ENCODE results near the gene CLECL1. TPM values are rescaled to one million over a fixed set of nuclear protein-coding genes. Genes with fewer than 3 reads are reported as not detected.

The CLECL1 gene
- not detected for total RNA-seq (2021; ENCODE audit: unreplicated experiment)
- polyA plus RNA-seq (2012): not detected in 2 replicates
- Bru-seq, nascent RNA: not detected
- BruChase-seq, experiment 1, labeled RNA remaining after a 6-hour chase: not detected
- BruChase-seq, experiment 2, labeled RNA remaining after a 2-hour chase: not detected
- long read RNA-seq: 0 reads

- no TSS peak for BruUV-seq (replicated peaks)
- intact Hi-C loops (cut with micrococcal nuclease): no loop called here
- Histone ChIP-seq H3K27me3 (ENCODE audit: insufficient read depth, low read length) (peaks cover 45% of the 10 kb centered on the region), H3K9me3 (ENCODE audit: control insufficient read depth in 1 of 2, insufficient read depth in 1 of 2, low read depth in 1 of 2, low read length in 2 of 2) (no peaks in the 10 kb centered on the region), H3K4me3 (replicated peaks in 1 of 2; ENCODE audit: low read depth in 1 of 2, low read length in 2 of 2) (no peak within 1 kb of the TSS), H2AFZ (ENCODE audit: low read depth, low read length, poor library complexity, severe bottlenecking) (no peak within 1 kb of the TSS), H3K36me3 (ENCODE audit: control insufficient read depth in 1 of 2, insufficient read depth in 2 of 2, low read length in 2 of 2) (no peaks in the 10 kb centered on the region), H3K9ac (ENCODE audit: low read length) (no peak within 1 kb of the TSS), H3K4me2 (ENCODE audit: low read length) (no peak within 1 kb of the TSS), H3K9me2 (ENCODE audit: insufficient read depth) (no peaks in the 10 kb centered on the region), H3K27ac (ENCODE audit: low read depth, low read length) (no peak within 1 kb of the TSS), H4K20me1 (ENCODE audit: insufficient read depth) (no peaks in the 10 kb centered on the region), H3K79me2 (ENCODE audit: insufficient read depth, low read length) (no peaks in the 10 kb centered on the region), H3K4me1 (ENCODE audit: control insufficient read depth in 1 of 2, insufficient read depth in 2 of 2, low read length in 2 of 2) (no peaks in the 10 kb centered on the region)
- POLR2A ChIA-PET: no interaction called here
- CTCF ChIA-PET: interaction anchor here (2.2 kb wide), 1 partner anchor 10 kb away, joined by 14 read pairs; no protein-coding TSS in a partner anchor
- no peak for ATAC-seq
- RAD21 ChIA-PET (ENCODE audit: low non-redundant PET in 1 of 2, low total read pairs in 2 of 2, uncharacterized antibody in 2 of 2, unreplicated experiment in 2 of 2): no interaction called here
- no peak for DNase-seq (ENCODE audit: low read depth, low spot score)
- no peak for TF ChIP-seq SIN3A (IDR thresholded peaks at IDR 0.05; ENCODE audit: low read depth)
- no peak for TF ChIP-seq CTCF (IDR thresholded peaks at IDR 0.05 in 2 of 3, conservative IDR thresholded peaks at IDR 0.05 in 1 of 3; ENCODE audit: borderline replicate concordance in 1 of 3, insufficient read depth in 1 of 3, low read depth in 2 of 3, low read length in 2 of 3)
- no peak for TF ChIP-seq EZH2phosphoT487 (IDR thresholded peaks at IDR 0.05; ENCODE audit: borderline replicate concordance)
- no peak for TF ChIP-seq ELF1 (IDR thresholded peaks at IDR 0.05; ENCODE audit: borderline replicate concordance, low read depth)
- no peak for TF ChIP-seq POLR2A (IDR thresholded peaks at IDR 0.05; ENCODE audit: borderline replicate concordance, extremely low read depth, insufficient read depth, insufficient read length)
- TF ChIP-seq MAX (IDR thresholded peaks at IDR 0.05): no peak
- TF ChIP-seq YY1 (IDR thresholded peaks at IDR 0.05; ENCODE audit: extremely low read depth, insufficient replicate concordance, low read depth, low read length): no peak
- no peak for TF ChIP-seq CBX3 (IDR thresholded peaks at IDR 0.05; ENCODE audit: low read depth)
- no peak for TF ChIP-seq EZH2 (IDR thresholded peaks at IDR 0.05)
- no peak for TF ChIP-seq SRF (IDR thresholded peaks at IDR 0.05; ENCODE audit: low read depth)
- TF ChIP-seq ZBTB33 (IDR thresholded peaks at IDR 0.05; ENCODE audit: extremely low read depth, insufficient replicate concordance, low read length): no peak
- no peak for TF ChIP-seq SP1 (IDR thresholded peaks at IDR 0.05; ENCODE audit: low read depth)
- TF ChIP-seq ZNF274 (IDR thresholded peaks at IDR 0.05; ENCODE audit: low read depth, low read length): no peak
- no peak for TF ChIP-seq REST (IDR thresholded peaks at IDR 0.05; ENCODE audit: low read depth)
Measured at GRCh38 chr12:9732921-9733461, at the start of gene CLECL1. Gene CLECL1 (minus strand): TSS chr12:9733097.

All from HCT116 (cell line).